K562 (cell line): ENCODE data around the gene POLR2L. TPM values are rescaled to one million over a fixed set of nuclear protein-coding genes. Genes with fewer than 3 reads are reported as not detected.

ENCODE experiments used
- BACH1 ChIP-seq: fragments of 200-800 bp; sonication (Bioruptor generic); IDR thresholded peaks from 2 replicates; pipeline ENCODE4 v1.6.1; 2016; ENCODE audit warnings: missing genetic modification characterization, missing compliant biosample characterization
- CGGBP1 ChIP-seq: fragments of 250-450 bp; sonication (Bioruptor Pico); IDR thresholded peaks from 2 replicates; pipeline ENCODE4 v1.9.0; 2021; ENCODE audit warnings: mild to moderate bottlenecking
- CSDE1 ChIP-seq, 2 experiments: fragments of 450-650 bp; IDR thresholded peaks; 2 replicates each; pipeline ENCODE4 v1.6.1; 2016; ENCODE audit warnings: mild to moderate bottlenecking in 1 of 2
- CUX1 ChIP-seq: fragments of 200-800 bp; sonication (Bioruptor generic); IDR thresholded peaks from 2 replicates; pipeline ENCODE4 v1.6.1; 2016; ENCODE audit warnings: missing genetic modification characterization, missing compliant biosample characterization
- E2F4 ChIP-seq: sonication (generic); formaldehyde crosslinking; IDR thresholded peaks from 2 replicates; pipeline ENCODE4 v1.8.0; 2022; ENCODE audit warnings: mild to moderate bottlenecking, low read depth, missing genetic modification reagents
- HINFP ChIP-seq: fragments of 450-650 bp; conservative IDR thresholded peaks from 2 replicates; pipeline ENCODE4 v1.6.1; 2016; ENCODE audit warnings: missing genetic modification characterization, low read depth, mild to moderate bottlenecking, control low read depth, missing compliant biosample characterization
- HLTF ChIP-seq: fragments of 450-650 bp; IDR thresholded peaks from 2 replicates; pipeline ENCODE4 v1.6.1; 2016
- ID3 ChIP-seq, 2 experiments: fragments of 250-450 bp in 1 of 2; fragments of 450-650 bp in 1 of 2; sonication (Bioruptor Pico) in 1 of 2; IDR thresholded peaks; 2 replicates each; pipeline versions ENCODE4 v1.6.1 to v1.8.0; 2016 to 2021; ENCODE audit warnings: mild to moderate bottlenecking in 2 of 2, moderate library complexity in 2 of 2, missing compliant biosample characterization in 1 of 2, missing genetic modification characterization in 1 of 2
- MYNN ChIP-seq, 2 experiments: sonication (generic); formaldehyde crosslinking in 1 of 2; IDR thresholded peaks; 2 replicates each; pipeline versions ENCODE4 v1.5.0 to v1.6.1; 2016 to 2020; ENCODE audit warnings: antibody characterized with exemption in 1 of 2, missing genetic modification reagents in 1 of 2
- SMARCB1 ChIP-seq: IDR thresholded peaks from 2 replicates; pipeline ENCODE4 v1.6.1; 2011; ENCODE audit warnings: improper control_type of control experiment, low read depth; ENCODE audit not compliant: insufficient read length
- SRSF7 ChIP-seq: fragments of 200-400 bp; formaldehyde crosslinking; optimal IDR thresholded peaks from 2 replicates; pipeline ENCODE3; 2017; ENCODE audit warnings: mild to moderate bottlenecking, low read depth, low read length
- TGIF2 ChIP-seq: sonication (generic); formaldehyde crosslinking; IDR thresholded peaks from 2 replicates; pipeline ENCODE4 v1.8.1; 2022; ENCODE audit warnings: mild to moderate bottlenecking, missing genetic modification reagents, moderate library complexity
- ZBTB43 ChIP-seq: sonication (generic); formaldehyde crosslinking; IDR thresholded peaks from 2 replicates; pipeline ENCODE4 v1.8.0; 2023; ENCODE audit warnings: mild to moderate bottlenecking, missing genetic modification reagents
- ZFP30 ChIP-seq: fragments of 250-450 bp; sonication (Bioruptor Pico); IDR thresholded peaks from 2 replicates; pipeline ENCODE4 v1.8.0; 2022; ENCODE audit warnings: moderate library complexity, mild to moderate bottlenecking, inconsistent platforms, borderline replicate concordance
- ZFX ChIP-seq: sonication (generic); formaldehyde crosslinking; IDR thresholded peaks from 2 replicates; pipeline ENCODE4 v1.8.0; 2022; ENCODE audit warnings: mild to moderate bottlenecking, missing genetic modification reagents, moderate library complexity
- ZNF146 ChIP-seq: IDR thresholded peaks from one replicate; pipeline ENCODE4 v1.6.1; 2018; ENCODE audit warnings: missing compliant biosample characterization; ENCODE audit not compliant: unreplicated experiment
- ZNF212 ChIP-seq: fragments of 450-650 bp; formaldehyde crosslinking; IDR thresholded peaks from 2 replicates; pipeline ENCODE4 v1.4.0; 2020; ENCODE audit warnings: mild to moderate bottlenecking
- ZNF282 ChIP-seq: sonication (generic); formaldehyde crosslinking; IDR thresholded peaks from 2 replicates; pipeline ENCODE4 v1.8.1; 2023; ENCODE audit warnings: missing genetic modification reagents
- polyA plus RNA-seq, 8 experiments: library from polyadenylated mRNA; depleted of rRNA in 4 of 8; stranded (reverse) in 5 of 8; unstranded in 3 of 8; fragments of >200 nt; fragmentation: Nextera tagmentation in 2 of 8; fragmentation: Illumina TruSeq in 1 of 8; extraction: Ambion mirVana in 2 of 8; extraction: Trizol in 1 of 8; gene quantifications; 2 replicates each; pipeline versions ENCODE4 v1.2.1 to v1.2.3, GENCODE V29; 2011 to 2014; ENCODE audit warnings: inconsistent platforms in 1 of 8, missing spikeins in 1 of 8
- total RNA-seq, 7 experiments: library from RNA; depleted of rRNA in 6 of 7; stranded (reverse); fragments of >200 nt in 6 of 7; fragmentation: Illumina TruSeq in 2 of 7; extraction: Trizol in 2 of 7; gene quantifications; 2 replicates each; pipeline versions ENCODE4 v1.2.1 to v1.2.3, GENCODE V29; 2011 to 2021; ENCODE audit warnings: low replicate concordance in 1 of 7

Gene POLR2L
- total and polyA plus RNA-seq, 9 of the 15 experiments (the other 6 are each of a cell fraction or from before 2014, with no cell fraction given): 38.3 to 688 (median 108) TPM

- TF ChIP-seq ZNF146 (CRISPR knock-in tag): peak; percentile 2
- no peak for TF ChIP-seq MYNN (IDR thresholded peaks at IDR 0.05)
- TF ChIP-seq MYNN (CRISPR knock-in tag; IDR thresholded peaks at IDR 0.05): no peak
- TF ChIP-seq BACH1 (tag): no peak
- TF ChIP-seq ID3 (CRISPR knock-in tag; IDR thresholded peaks at IDR 0.05): no peak
- TF ChIP-seq ID3 (tag; IDR thresholded peaks at IDR 0.05): 0 out of 2 replicates have a peak, but pooled peaks have one; percentile 27
- no peak for TF ChIP-seq ZNF282 (CRISPR knock-in tag)
- no peak for TF ChIP-seq SRSF7
- TF ChIP-seq SMARCB1: no peak
- TF ChIP-seq ZFP30 (CRISPR knock-in tag): no peak
- no peak for TF ChIP-seq CUX1 (CRISPR knock-in tag)
- no peak for TF ChIP-seq CGGBP1 (CRISPR knock-in tag)
- no peak for TF ChIP-seq ZBTB43
- no peak for TF ChIP-seq E2F4 (CRISPR knock-in tag)
- TF ChIP-seq ZFX (CRISPR knock-in tag): peak; percentile 88
- TF ChIP-seq HINFP: no peak
- no peak for TF ChIP-seq TGIF2
- no peak; the same call in 1 of the 2 replicates for TF ChIP-seq HLTF
- no peak for TF ChIP-seq ZNF212 (CRISPR knock-in tag)
- no peak for TF ChIP-seq CSDE1 (IDR thresholded peaks at IDR 0.05)
These were observed 9.7 kb downstream of the POLR2L start, which contains the start of gene CD151 (continued) for GRCh38 chr11:832529-833113.
